HG03442 (cell line): ENCODE data around the gene RTTN.

Source experiments
- ATAC-seq: cut with Tn5 transposase; IDR thresholded peaks from one replicate; pipeline ENCODE4 v1.9.1; 2021; ENCODE audit warnings: mild to moderate bottlenecking, moderate library complexity; ENCODE audit not compliant: unreplicated experiment

RTTN gene

DNA sequence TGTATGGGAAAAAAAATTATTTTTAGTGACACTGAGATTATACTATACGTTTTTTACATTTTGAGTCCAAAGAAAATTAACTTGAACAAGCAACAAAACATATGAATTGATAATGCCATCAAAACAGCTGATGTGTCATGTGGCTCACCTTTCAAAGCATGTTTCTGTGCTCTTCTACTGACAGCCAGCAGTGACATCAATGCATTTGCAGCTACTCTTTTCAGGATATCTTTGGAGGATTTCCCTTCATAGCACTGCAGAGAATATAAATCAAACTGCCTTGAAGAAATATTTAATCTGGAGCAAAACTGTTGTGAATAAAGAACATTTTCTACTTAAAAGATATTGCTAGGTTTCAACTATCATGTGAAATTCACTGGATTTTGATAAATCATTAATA, 174.8 kb downstream of the RTTN start:
- no peak for ATAC-seq

DNA sequence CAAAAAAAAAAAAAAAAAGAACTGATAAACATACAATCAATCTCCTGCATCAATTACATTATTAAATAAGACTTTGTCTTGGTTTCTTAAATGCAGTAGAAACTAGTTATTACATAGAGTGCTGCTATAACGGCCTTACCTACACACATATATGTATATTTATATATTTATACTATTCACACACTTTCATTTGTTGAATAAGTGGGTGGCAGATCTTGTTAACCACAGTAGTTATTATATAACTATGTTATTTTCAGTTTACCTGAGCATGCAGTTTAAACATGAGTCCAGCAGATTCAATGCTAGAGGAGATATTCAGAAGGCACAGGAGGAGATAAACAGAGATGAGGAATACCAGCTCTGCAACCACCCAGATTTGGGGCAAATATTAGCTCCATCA, 176.3 kb downstream of the RTTN start:
- ATAC-seq = peak; percentile 48

DNA sequence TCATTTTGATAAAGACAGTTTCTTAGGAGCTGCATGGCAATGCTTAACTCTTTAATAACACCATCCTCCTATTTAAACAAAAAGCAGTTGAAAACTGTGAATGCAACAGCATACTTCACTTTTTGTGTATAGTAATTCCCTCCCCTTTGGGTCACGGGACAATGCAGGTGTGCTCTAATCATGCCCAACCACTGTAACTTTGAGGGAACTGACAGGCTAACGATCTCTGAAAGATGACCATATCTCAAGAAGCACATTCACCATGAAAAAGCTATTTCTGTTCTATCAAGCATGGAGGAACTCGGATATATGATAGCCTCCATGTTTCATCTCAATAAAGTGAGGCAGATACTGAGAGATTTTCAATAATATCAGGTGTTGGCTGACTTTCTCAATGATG, 176.8 kb downstream of the RTTN start:
- ATAC-seq = peak; percentile 80

DNA sequence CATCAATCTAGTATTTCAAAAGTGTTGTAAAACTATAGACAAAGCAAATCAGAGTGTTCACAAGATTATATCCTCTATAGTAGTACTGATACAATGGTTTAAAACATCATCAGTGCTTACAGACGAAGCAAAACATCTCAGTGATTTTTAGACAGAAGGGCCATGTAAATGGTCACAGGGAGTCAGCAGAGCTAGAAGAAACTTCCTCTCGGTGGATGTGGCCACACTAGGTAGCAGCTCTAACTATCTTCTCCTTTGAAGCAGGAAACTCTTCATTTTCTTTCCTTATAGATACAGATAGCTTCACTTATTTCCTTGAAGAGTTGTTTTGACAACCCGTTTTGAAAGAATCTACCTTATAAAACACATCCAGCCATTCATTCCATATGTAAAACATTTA, 177.4 kb downstream of the RTTN start:
- ATAC-seq = peak; percentile 42

DNA sequence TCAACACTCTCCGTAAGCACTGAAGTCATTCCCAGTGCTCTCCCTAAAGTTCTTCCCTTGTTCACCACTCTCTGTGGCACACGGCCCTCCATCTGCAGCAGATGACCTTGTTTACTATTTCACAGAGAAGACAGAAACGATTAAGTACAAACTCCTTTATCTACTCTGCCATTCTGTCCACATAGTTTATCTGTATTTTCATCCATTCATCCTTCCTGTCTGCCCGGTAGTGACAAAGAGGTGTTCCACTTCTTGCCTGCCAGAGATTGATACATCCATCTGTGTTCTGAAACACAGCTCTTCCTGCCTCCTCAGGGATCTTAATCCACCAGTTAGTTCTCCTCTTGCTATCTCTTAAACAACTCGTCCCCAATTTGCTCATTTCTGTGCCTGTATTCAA, 179.9 kb downstream of the RTTN start:
- ATAC-seq = no peak

DNA sequence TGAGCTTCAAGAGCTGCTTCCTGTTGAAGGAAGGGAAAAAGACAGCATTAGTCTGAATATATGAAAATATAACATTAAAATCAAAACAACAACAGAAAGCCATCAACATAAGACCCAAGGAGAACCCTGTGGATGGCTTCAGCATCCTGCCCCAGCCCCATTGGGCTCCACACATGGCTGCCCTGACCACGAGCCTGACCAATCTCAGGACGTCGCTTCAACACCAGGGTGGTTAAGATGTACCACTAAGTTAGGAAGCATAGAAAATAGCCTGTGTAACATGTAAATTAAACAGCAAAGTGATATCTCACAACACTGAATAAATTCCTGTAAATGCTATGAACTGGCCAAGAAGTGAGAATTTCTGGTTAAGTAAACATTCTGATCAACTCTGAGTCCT, 180.7 kb downstream of the RTTN start:
- no peak for ATAC-seq

DNA sequence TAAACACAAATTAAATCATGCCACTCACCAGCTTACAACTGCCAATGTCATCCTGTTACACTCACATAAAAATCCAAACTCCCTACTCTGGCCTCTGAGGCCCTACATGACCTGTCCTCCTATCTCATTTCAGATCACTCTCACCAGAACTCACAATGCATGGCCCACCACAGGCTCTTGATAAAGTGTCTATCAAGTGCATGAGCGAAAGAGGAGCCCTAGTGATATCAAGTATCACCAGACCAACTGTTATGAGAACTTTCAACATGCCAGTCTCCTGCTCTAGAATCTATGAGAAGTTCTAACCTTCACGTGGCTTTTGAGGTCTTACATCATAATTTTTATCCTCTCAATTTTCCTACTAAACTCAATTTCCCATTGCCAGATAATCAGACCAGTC, 181.4 kb downstream of the RTTN start:
- ATAC-seq = no peak

DNA sequence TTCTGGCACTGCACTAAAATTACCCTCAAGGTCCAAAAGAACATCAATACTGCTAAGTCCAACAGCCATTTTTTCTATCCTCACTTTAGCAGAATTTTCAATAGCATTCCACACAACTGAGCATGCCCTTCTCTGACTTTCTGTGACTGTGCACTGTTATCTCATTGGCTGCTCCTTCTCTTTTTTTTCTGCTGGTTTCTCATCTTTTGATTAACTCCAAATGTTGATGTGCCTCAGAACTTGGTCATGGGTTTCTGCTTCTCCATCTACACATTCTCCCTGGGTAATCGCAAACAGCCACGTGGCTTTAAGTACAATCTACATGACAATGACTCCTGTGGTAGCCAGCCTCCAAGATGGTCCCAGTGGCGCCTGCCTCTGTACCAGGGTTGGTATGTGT, 182.9 kb downstream of the RTTN start:
- no peak for ATAC-seq

DNA sequence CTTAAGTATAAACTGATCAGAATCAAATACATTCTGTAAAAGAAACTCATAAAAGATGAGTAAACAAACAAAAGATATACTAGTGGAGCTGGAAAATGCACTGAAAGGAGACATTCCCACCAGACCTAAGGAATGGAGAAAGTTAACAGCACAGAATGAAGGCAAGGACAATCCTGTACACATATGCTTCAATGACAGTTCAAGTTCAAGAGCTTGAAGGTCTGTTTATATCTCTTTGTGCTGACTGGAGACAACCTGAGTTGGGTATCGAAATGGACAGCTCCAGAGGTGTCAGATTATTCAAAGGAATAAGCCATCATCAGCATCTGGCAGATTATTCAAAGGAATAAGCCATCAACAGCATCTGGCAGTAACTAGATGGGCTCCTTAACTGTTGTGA, 184.0 kb downstream of the RTTN start:
- no peak for ATAC-seq

DNA sequence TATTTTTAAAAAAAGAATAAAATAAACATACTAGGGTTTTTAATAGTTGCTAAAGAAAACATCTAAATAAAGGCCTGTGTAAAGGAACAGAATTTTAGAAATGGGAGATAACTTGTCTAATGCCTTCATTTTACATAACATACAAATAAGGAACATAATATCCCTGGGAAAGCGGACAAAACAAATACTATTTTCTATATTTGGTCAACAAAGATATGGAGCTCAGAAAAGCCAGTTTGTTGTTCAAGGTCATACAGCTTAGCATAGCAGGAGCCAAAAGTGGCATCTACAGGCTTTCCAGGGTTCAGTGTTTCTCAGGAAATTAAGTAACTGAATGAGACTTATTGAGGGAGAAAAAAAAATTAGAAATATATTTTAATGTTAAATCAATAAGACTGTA, 184.4 kb downstream of the RTTN start:
- no peak for ATAC-seq

DNA sequence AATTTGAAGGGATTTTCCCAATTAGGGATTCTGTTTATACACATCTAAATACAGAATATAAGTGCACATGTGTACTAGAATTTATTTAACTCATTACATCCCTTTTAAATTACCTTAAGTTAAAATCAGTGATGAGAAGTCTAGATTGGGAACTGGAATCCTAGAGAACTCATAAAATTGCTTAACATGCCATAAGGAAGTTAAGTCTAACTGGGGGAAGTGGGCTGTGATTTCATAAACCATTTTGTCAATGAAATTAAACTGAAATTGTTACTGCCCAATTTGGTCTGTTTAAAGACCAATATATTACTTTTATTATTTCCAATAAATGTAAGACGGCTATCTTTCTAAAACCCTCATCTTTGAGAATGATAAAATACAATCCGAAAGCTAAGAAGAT, 185.5 kb downstream of the RTTN start:
- ATAC-seq = no peak

DNA sequence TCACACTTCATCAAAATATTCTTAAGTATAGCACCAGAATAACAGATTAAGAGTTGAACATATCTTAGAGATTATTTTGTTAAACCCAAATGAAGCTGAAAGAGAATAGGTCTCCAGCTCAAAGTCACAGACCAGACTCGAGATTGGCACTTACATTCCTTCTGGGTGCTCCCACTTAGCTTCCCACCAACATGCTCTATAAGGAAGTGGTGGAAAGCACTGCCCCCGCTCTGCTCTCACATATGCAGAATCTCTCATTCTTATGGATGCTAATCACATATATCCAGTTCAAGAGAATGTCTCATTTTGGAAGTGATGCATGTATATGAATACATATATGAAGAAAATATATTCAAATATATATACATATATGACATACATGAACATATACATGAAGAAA, 186.4 kb downstream of the RTTN start:
- no peak for ATAC-seq

DNA sequence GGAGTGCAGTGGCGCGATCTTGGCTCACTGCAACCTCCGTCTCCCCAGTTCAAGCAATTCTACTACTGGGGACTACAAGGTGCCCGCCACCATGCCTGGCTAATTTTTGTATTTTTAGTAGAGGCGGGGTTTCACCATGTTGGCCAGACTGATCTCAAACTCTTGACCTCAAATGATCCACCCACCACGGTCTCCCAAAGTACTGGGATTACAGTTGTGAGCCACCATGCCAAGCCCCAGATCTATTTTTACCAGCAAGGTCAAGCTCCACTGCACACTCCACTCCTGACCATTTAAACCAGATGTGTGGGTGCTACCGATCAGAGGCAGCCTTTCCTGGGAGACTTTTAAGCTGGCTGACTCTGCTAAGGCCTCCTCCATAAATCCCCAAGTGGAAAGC, 190.4 kb downstream of the RTTN start:
- no peak for ATAC-seq

DNA sequence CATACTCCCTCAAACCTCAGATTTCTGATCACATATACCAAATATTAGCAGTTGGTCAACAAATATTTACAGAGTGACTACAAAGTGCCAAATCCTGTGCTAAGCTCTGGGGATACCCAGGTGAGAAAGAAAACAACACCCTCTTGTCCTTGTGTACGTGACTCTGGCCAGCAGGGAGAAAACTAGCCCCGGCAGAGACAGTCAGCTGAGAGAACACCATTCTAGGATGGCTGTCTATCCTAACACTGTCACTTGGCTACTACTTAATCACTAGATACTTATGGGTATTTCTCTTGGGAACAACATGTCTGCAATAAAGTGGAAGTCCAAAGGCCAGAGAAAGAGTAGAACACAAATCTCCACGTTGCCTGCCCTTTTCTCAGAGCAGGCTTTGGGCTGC, 199.9 kb downstream of the RTTN start:
- ATAC-seq = no peak

DNA sequence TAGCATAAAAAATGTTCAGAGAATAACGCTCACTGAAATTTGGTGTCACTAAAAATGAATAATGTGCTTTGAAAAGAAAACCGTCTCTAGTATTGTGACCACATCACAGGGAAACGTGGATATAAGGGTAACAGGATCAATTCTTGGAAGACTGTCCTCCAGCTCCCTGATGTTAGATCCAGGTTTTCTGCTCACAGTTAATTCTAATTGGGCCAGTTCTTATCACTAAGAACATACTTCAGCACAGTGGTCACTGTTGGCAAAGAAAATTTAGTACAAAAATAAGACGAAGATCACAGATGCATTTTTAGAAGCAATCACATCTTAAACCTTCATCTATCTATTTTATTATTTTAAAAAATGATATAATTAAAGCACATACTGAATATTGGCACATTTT, 200.8 kb downstream of the RTTN start:
- no peak for ATAC-seq

DNA sequence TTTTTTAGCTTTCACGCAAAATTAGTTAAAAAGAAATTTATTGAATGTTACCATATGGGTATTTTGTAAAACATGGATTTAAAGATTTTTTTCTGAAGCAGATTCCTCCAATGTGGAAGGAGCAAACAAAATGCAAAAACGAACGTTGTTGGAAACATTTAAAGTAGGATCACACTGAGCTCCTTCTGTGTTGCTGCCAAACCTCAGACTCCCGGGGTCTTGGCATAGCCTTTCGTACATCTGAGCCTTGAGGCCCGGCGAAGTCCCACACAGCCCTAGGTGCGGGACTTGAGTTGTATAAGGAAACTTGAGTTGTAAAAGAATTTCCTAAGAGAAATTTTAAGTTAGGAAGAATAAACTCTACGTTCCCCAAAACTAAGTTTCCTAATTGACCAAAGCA, 205.8 kb downstream of the RTTN start:
- no peak for ATAC-seq

DNA sequence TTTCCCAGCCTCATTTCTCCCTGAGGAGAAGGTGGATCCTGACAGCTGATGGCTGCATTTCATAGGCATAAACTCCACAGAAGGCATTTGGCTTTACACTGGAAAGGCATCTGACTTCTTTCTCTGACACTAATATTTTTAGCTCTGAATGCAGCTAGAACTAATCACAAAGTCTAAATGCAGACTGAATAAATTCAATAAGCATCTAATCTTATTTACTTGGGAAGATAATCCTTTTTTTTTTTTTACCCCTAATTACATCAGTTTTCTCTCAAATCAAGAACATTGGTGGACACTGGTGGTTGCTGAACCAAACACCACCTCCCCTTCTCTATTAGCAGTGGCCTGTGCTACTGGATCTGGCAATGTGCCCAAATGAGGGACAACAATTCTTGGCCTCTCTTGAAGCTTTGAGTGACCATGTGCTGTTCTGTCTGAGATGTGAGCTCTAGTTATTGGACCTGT, 206.9 kb downstream of the RTTN start:
- no peak for ATAC-seq

DNA sequence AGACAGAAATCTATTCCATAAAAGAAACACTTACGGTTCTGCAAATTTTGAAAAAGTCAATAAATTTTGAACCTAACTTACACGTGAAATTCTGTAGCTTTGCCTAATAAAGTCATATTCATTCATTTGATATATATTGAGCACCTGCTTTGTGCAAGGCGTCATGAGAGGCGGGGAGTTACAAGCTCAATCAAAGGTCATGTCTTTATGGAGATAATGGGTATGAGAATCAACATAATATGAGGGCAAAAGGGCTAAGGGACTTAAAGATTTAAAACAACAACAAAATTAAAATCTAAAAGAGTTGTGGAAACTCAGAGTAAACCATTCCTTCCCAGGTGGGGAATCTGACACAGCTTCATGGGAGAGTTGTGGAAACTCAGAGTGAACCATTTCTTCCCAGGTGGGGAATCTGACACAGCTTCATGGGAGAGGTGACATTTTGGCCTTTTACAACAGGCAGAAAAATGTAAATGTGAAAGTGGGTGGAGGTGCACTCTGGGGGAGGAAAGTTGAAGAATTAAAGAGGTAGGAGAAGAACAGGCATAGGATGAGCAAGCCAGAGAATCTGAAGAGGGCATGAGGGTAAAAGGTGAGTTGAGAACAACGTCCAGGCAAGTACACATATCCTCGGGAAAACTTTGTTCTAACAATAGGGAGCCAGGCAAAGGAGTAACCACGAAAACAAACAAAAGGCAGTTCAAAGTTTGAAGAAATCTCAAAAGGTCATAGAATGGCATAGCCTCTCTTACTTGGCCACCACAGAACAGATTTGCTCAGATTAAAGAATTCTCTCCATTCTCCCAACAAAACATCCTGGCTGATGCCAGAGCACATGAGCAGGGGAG, 208.3 kb downstream of the RTTN start:
- no peak for ATAC-seq

DNA sequence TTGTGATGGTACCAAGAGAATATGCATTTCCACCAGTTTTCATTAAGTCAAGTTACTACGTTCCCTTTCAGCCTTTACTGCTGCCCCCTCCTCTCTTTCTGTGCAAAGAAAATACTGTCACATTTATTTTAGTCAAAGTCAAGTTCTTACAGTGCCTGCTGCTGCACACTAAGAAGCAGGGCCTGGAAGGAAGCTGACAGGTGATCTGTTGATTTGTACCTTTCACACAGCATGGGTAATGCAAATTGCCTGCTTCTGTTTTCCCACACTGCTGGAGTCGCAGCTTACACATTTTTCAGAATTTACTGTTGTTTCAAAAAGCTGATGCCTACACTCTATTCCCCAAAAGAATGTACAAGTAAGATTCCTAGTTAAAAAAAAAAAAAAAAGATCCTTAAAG, 209.1 kb downstream of the RTTN start:
- no peak for ATAC-seq

DNA sequence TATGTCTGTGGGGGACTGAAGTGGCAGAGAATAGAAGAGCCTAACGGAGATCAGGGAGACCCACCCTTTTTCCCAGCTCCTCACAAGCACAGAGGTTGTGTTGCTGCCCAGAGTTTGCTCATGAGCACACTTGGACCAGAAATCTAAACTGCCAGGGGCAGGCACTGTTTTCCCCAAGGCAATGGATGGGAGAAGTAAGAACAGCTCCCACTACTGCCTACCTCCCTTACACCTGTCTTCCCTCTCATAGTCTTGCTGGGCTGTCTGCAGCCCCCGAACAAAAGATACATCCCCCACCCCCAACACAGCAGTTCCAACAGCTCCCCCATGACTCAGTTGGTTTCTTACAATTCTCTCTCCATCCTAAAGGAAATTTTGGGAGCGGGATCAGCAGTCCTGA, 209.7 kb downstream of the RTTN start:
- no peak for ATAC-seq

DNA sequence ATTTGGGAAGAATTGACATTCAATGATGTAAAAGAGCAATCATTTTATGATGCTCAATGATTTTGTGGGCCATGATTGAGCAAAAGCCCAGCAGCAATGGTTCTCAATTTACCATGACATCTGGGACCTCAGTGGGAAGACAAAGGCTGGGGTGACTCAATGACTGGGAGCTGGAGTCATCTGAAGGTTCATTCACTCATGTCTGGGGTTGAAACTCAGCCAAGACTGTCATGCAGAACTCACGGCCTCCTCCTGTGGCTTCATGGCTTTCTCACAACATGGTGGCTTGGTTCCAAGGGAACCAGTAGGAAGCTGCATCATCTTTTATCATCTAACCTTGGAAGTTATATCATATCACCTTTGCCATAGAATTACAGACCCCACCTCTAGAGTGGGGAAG, 212.7 kb downstream of the RTTN start:
- ATAC-seq = no peak

DNA sequence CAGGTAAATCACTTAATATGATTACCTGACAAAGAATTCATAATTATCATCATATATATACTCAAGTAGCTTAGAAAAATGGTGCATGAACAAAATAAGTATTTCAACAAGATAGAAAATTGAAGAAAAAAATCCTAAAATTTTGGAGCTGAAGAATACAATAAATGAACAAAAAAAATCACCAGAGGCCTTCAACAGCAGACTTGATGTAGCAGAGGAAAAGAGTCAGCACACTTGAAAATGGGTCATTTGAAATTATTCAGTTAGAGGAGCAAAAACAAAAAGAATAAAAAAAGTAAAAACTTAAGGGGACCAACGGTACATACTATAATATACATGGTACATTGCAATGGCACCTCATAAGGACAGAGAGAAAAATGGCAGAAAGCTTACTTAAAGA, 217.6 kb downstream of the RTTN start:
- no peak for ATAC-seq

DNA sequence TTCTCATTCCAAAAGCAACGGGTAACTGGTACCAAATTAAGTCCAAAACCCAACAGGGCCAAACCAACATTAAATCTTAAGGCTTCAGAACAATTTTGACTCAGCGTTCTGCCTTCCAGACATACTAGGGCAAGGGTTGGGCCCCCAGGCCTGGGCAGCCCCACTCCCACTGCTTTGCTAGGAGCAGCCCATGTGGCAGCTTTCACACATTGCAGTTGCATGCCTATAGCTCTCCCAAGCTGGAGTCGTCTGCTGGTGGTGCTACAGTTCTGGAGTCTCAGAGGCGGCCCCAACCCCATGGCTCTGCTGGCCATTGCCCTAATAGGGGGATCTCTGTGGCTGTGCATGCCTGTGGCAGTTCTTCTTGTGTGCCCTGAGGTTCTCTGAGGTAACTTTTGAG, 220.2 kb downstream of the RTTN start:
- no peak for ATAC-seq
